ENCODE measurements around the gene TSHZ2.

GRCh38 chr20:53500651-53501050 lies 528.5 kb downstream of the TSHZ2 start:
- TF ChIP-seq POLR2AphosphoS5 (IDR thresholded peaks at IDR 0.05) (no peak), CTCF (IDR thresholded peaks at IDR 0.05) (no peak)
